HepG2 (cell line): ENCODE data around the gene GALP. TPM values are rescaled to one million over a fixed set of nuclear protein-coding genes. Genes with fewer than 3 reads are reported as not detected.

ENCODE experiments used
- ARNT ChIP-seq: fragments of 450-650 bp; IDR thresholded peaks from 2 replicates; pipeline ENCODE4 v1.6.1; 2017
- CENPT ChIP-seq: sonication (generic); formaldehyde crosslinking; IDR thresholded peaks from 2 replicates; pipeline ENCODE4 v1.8.0; 2022; ENCODE audit warnings: low read depth, mild to moderate bottlenecking, moderate library complexity, missing genetic modification reagents
- DNMT3B ChIP-seq: conservative IDR thresholded peaks from 2 replicates; pipeline ENCODE4 v1.6.1; 2016; ENCODE audit warnings: missing biosample characterization, control low read depth
- NAIF1 ChIP-seq: sonication (generic); formaldehyde crosslinking; IDR thresholded peaks from 2 replicates; pipeline ENCODE4 v1.5.0; 2020; ENCODE audit warnings: mild to moderate bottlenecking, missing genetic modification reagents, borderline replicate concordance
- NFIB ChIP-seq: sonication (generic); formaldehyde crosslinking; IDR thresholded peaks from 2 replicates; pipeline ENCODE4 v1.9.0; 2021; ENCODE audit warnings: missing genetic modification reagents, mild to moderate bottlenecking, borderline replicate concordance
- PRPF4 ChIP-seq: fragments of 200-400 bp; formaldehyde crosslinking; IDR thresholded peaks from 2 replicates; pipeline ENCODE4 v1.6.1; 2016; ENCODE audit warnings: low read length, low read depth; ENCODE audit not compliant: poor library complexity, severe bottlenecking
- RFX5 ChIP-seq: IDR thresholded peaks from 2 replicates; pipeline ENCODE4 v1.6.1; 2011; ENCODE audit warnings: low read depth, low read length, improper control_type of control experiment
- RXRA ChIP-seq: sonication (generic); formaldehyde crosslinking; IDR thresholded peaks from 2 replicates; pipeline ENCODE4 v1.5.1; 2020; ENCODE audit warnings: missing genetic modification reagents
- SMARCE1 ChIP-seq: fragments of 450-650 bp; IDR thresholded peaks from 2 replicates; pipeline ENCODE4 v1.6.1; 2017; ENCODE audit warnings: borderline replicate concordance
- SRSF1 ChIP-seq: fragments of 200-400 bp; formaldehyde crosslinking; optimal IDR thresholded peaks from 2 replicates; pipeline ENCODE3; 2017; ENCODE audit warnings: mild to moderate bottlenecking, low read depth, low read length, moderate library complexity
- ZBTB42 ChIP-seq: sonication (generic); formaldehyde crosslinking; IDR thresholded peaks from 2 replicates; pipeline ENCODE4 v1.5.0; 2020; ENCODE audit warnings: mild to moderate bottlenecking, missing genetic modification reagents
- ZFP36L1 ChIP-seq: sonication (generic); formaldehyde crosslinking; IDR thresholded peaks from 2 replicates; pipeline ENCODE4 v1.8.0; 2022; ENCODE audit warnings: mild to moderate bottlenecking, missing genetic modification reagents, moderate library complexity
- ZNF160 ChIP-seq: sonication (generic); formaldehyde crosslinking; IDR thresholded peaks from 2 replicates; pipeline ENCODE4 v1.8.0; 2022; ENCODE audit warnings: mild to moderate bottlenecking, inconsistent platforms, missing genetic modification reagents
- ZNF232 ChIP-seq: sonication (generic); formaldehyde crosslinking; IDR thresholded peaks from 2 replicates; pipeline ENCODE4 v1.4.0; 2020; ENCODE audit warnings: missing genetic modification reagents, borderline replicate concordance
- ZNF557 ChIP-seq: sonication (generic); formaldehyde crosslinking; IDR thresholded peaks from 2 replicates; pipeline ENCODE4 v1.4.0; 2020; ENCODE audit warnings: missing genetic modification reagents
- ZNF703 ChIP-seq: sonication (generic); formaldehyde crosslinking; IDR thresholded peaks from 2 replicates; pipeline ENCODE4 v1.5.1; 2020; ENCODE audit warnings: missing genetic modification reagents, mild to moderate bottlenecking, moderate library complexity, borderline replicate concordance
- ZNF788 ChIP-seq: sonication (generic); formaldehyde crosslinking; IDR thresholded peaks from 2 replicates; pipeline ENCODE4 v1.5.0; 2020; ENCODE audit warnings: mild to moderate bottlenecking, missing genetic modification reagents, borderline replicate concordance
- polyA plus RNA-seq, 8 experiments: library from polyadenylated mRNA; depleted of rRNA in 3 of 8; stranded (reverse) in 7 of 8; unstranded in 1 of 8; fragments of >200 nt; fragmentation: Illumina TruSeq in 4 of 8; extraction: Trizol in 4 of 8; gene quantifications; 2 replicates each; pipeline versions ENCODE4 v1.2.1 to v1.2.3, GENCODE V29; 2011 to 2016; ENCODE audit warnings: low read depth in 4 of 8, missing spikeins in 1 of 8, mixed read lengths in 1 of 8; ENCODE audit not compliant: insufficient read depth in 1 of 8
- total RNA-seq, 5 experiments: library from RNA; depleted of rRNA; stranded (reverse); fragments of >200 nt; fragmentation: Illumina TruSeq; extraction: Trizol; gene quantifications; 2 replicates each; pipeline ENCODE4 v1.2.3, GENCODE V29; 2016; ENCODE audit warnings: low read depth in 1 of 5
- TF ChIP-seq, protein P1 (sequence below): sonication (generic); formaldehyde crosslinking; conservative IDR thresholded peaks from 2 replicates; pipeline ENCODE4 v1.4.0; 2020; ENCODE audit warnings: missing genetic modification reagents
- TF ChIP-seq, protein P2 (sequence below): sonication (generic); formaldehyde crosslinking; IDR thresholded peaks from 2 replicates; pipeline ENCODE4 v1.4.0; 2020; ENCODE audit warnings: missing genetic modification reagents; ENCODE audit errors: not compliant biosample characterization
- TF ChIP-seq, protein P3 (sequence below): sonication (generic); formaldehyde crosslinking; IDR thresholded peaks from 2 replicates; pipeline ENCODE4 v1.8.0; 2022; ENCODE audit warnings: missing genetic modification reagents, mild to moderate bottlenecking, moderate library complexity, borderline replicate concordance
- TF ChIP-seq, protein P4 (sequence below): sonication (generic); formaldehyde crosslinking; IDR thresholded peaks from 2 replicates; pipeline ENCODE4 v1.4.0; 2020; ENCODE audit warnings: missing genetic modification reagents, borderline replicate concordance

The GALP gene
- total and polyA plus RNA-seq, 2 of the 13 experiments (the other 11 are each of a cell fraction or from before 2014, with no cell fraction given), result not detected

DNA sequence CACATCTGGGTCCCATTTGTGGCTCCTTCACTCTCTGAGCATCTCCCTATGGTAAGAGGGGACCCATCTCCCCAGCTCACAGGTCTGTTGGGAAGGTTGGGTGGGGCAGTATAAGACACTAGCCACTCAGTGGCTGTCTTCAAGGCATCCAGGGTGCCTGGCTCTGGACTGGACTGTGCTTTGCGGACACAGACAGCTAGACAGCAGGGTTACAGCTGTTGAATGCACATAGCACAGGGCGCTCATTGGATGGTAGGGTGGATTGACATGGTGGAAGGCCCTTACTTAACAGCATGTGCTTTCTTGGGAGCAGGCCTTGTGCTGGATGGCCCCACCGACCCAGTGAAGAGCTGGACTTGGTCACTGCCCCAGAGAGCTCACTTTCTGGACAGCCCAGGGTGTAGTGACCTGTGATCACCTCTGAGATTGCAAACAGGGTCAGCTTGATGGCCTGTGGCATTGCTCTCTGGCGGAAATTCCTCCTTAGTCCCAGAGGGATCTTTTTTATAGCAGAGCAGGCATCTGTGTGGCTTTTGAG is 32.8 kb upstream of the GALP start (continued):
- TF ChIP-seq ZNF160 (0 out of 2 replicates have a peak, but pooled peaks have one; percentile 18), NAIF1 (CRISPR knock-in tag) (no peak), RFX5 (no peak), SMARCE1 (no peak), CENPT (no peak), PRPF4 (no peak), NFIB (CRISPR knock-in tag) (no peak), RXRA (CRISPR knock-in tag) (peak; percentile 53; the same call in 1 of the 2 replicates), ZNF788 (peak; percentile 48; the same call in 1 of the 2 replicates), ZNF703 (CRISPR knock-in tag) (no peak), ZNF232 (CRISPR knock-in tag) (0 out of 2 replicates have a peak, but pooled peaks have one; percentile 47), DNMT3B (no peak), ZNF557 (CRISPR knock-in tag) (0 out of 2 replicates have a peak, but pooled peaks have one; percentile 57), ZFP36L1 (CRISPR knock-in tag) (0 out of 2 replicates have a peak, but pooled peaks have one; percentile 56), ARNT (no peak), SRSF1 (no peak), ZBTB42 (CRISPR knock-in tag) (no peak)
- TF ChIP-seq, protein P1, sequence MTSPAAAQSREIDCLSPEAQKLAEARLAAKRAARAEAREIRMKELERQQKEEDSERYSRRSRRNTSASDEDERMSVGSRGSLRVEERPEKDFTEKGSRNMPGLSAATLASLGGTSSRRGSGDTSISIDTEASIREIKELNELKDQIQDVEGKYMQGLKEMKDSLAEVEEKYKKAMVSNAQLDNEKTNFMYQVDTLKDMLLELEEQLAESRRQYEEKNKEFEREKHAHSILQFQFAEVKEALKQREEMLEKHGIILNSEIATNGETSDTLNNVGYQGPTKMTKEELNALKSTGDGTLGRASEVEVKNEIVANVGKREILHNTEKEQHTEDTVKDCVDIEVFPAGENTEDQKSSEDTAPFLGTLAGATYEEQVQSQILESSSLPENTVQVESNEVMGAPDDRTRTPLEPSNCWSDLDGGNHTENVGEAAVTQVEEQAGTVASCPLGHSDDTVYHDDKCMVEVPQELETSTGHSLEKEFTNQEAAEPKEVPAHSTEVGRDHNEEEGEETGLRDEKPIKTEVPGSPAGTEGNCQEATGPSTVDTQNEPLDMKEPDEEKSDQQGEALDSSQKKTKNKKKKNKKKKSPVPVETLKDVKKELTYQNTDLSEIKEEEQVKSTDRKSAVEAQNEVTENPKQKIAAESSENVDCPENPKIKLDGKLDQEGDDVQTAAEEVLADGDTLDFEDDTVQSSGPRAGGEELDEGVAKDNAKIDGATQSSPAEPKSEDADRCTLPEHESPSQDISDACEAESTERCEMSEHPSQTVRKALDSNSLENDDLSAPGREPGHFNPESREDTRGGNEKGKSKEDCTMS, result no peak
- TF ChIP-seq, protein P2, sequence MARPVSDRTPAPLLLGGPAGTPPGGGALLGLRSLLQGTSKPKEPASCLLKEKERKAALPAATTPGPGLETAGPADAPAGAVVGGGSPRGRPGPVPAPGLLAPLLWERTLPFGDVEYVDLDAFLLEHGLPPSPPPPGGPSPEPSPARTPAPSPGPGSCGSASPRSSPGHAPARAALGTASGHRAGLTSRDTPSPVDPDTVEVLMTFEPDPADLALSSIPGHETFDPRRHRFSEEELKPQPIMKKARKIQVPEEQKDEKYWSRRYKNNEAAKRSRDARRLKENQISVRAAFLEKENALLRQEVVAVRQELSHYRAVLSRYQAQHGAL (CRISPR knock-in tag), result no peak
- TF ChIP-seq, protein P3, sequence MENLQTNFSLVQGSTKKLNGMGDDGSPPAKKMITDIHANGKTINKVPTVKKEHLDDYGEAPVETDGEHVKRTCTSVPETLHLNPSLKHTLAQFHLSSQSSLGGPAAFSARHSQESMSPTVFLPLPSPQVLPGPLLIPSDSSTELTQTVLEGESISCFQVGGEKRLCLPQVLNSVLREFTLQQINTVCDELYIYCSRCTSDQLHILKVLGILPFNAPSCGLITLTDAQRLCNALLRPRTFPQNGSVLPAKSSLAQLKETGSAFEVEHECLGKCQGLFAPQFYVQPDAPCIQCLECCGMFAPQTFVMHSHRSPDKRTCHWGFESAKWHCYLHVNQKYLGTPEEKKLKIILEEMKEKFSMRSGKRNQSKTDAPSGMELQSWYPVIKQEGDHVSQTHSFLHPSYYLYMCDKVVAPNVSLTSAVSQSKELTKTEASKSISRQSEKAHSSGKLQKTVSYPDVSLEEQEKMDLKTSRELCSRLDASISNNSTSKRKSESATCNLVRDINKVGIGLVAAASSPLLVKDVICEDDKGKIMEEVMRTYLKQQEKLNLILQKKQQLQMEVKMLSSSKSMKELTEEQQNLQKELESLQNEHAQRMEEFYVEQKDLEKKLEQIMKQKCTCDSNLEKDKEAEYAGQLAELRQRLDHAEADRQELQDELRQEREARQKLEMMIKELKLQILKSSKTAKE (CRISPR knock-in tag), result no peak
- TF ChIP-seq, protein P4, sequence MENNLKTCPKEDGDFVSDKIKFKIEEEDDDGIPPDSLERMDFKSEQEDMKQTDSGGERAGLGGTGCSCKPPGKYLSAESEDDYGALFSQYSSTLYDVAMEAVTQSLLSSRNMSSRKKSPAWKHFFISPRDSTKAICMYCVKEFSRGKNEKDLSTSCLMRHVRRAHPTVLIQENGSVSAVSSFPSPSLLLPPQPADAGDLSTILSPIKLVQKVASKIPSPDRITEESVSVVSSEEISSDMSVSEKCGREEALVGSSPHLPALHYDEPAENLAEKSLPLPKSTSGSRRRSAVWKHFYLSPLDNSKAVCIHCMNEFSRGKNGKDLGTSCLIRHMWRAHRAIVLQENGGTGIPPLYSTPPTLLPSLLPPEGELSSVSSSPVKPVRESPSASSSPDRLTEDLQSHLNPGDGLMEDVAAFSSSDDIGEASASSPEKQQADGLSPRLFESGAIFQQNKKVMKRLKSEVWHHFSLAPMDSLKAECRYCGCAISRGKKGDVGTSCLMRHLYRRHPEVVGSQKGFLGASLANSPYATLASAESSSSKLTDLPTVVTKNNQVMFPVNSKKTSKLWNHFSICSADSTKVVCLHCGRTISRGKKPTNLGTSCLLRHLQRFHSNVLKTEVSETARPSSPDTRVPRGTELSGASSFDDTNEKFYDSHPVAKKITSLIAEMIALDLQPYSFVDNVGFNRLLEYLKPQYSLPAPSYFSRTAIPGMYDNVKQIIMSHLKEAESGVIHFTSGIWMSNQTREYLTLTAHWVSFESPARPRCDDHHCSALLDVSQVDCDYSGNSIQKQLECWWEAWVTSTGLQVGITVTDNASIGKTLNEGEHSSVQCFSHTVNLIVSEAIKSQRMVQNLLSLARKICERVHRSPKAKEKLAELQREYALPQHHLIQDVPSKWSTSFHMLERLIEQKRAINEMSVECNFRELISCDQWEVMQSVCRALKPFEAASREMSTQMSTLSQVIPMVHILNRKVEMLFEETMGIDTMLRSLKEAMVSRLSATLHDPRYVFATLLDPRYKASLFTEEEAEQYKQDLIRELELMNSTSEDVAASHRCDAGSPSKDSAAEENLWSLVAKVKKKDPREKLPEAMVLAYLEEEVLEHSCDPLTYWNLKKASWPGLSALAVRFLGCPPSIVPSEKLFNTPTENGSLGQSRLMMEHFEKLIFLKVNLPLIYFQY (CRISPR knock-in tag), result 0 out of 2 replicates have a peak, but pooled peaks have one; percentile 40
